PC-3 (cell line): ENCODE results near the gene MIEF1. TPM values are rescaled to one million over a fixed set of nuclear protein-coding genes. Genes with fewer than 3 reads are reported as not detected.

ENCODE experiments used
- ATAC-seq: fragments of 200-7000 bp; cut with Tn5 transposase; 2 replicates; pipeline ENCODE4 v1.9.1; 2020; ENCODE audit warnings: mild to moderate bottlenecking, moderate library complexity
- BruUV-seq: library from RNA; stranded (reverse); fragments of 400-500 nt; replicated peaks from 2 replicates; lab custom pipeline; 2021; lab: Mats Ljungman, UMichigan
- CTCF ChIA-PET: fragments of 300-600 bp; sonication (Branson Sonifier 250); formaldehyde crosslinking; loops from one replicate; lab custom pipeline; 2022; ENCODE audit warnings: antibody characterized with exemption; lab: Charles Lee
- POLR2A ChIA-PET: fragments of 300-600 bp; sonication (Branson Sonifier 250); formaldehyde crosslinking; loops from one replicate; lab custom pipeline; 2022; ENCODE audit warnings: antibody characterized with exemption; ENCODE audit not compliant: unreplicated experiment; lab: Charles Lee
- DNase-seq: peaks from one replicate; pipeline ENCODE4 v3.0.0-alpha.2; 2015
- H2AFZ ChIP-seq: fragments of 300-600 bp; sonication (generic); 2 replicates; pipeline ENCODE4 v1.6.0; 2016; ENCODE audit warnings: antibody characterized with exemption, low read length
- H3F3A ChIP-seq: fragments of 300-600 bp; sonication (generic); one replicate; pipeline ENCODE4 v1.6.0; 2017; ENCODE audit warnings: antibody characterized with exemption, low read length, control low read depth, mild to moderate bottlenecking; ENCODE audit not compliant: unreplicated experiment
- H3K27ac ChIP-seq: fragments of 300-600 bp; sonication (generic); 2 replicates; pipeline ENCODE4 v1.5.1; 2016; ENCODE audit warnings: mild to moderate bottlenecking, low read length
- H3K27me3 ChIP-seq: fragments of 300-600 bp; sonication (generic); 2 replicates; pipeline ENCODE4 v1.6.1; 2016; ENCODE audit warnings: low read length, mixed read lengths
- H3K36me3 ChIP-seq: fragments of 300-600 bp; sonication (generic); 2 replicates; pipeline ENCODE4 v1.6.1; 2016; ENCODE audit warnings: low read depth, mixed run types, low read length, mixed read lengths
- H3K4me1 ChIP-seq: fragments of 300-600 bp; sonication (generic); 2 replicates; pipeline ENCODE4 v1.5.1; 2016; ENCODE audit warnings: low read length; ENCODE audit not compliant: insufficient read depth
- H3K4me2 ChIP-seq: fragments of 300-600 bp; sonication (generic); 2 replicates; pipeline ENCODE4 v1.6.0; 2016; ENCODE audit warnings: low read length
- H3K4me3 ChIP-seq: fragments of 300-600 bp; sonication (generic); 2 replicates; pipeline ENCODE4 v1.5.1; 2016; ENCODE audit warnings: mild to moderate bottlenecking, low read length, mixed read lengths
- H3K79me2 ChIP-seq: fragments of 300-600 bp; sonication (generic); 2 replicates; pipeline ENCODE4 v1.6.1; 2017; ENCODE audit warnings: low read length, mixed read lengths
- H3K9ac ChIP-seq: fragments of 300-600 bp; sonication (generic); 2 replicates; pipeline ENCODE4 v1.6.0; 2016; ENCODE audit warnings: mild to moderate bottlenecking, low read length
- H3K9me2 ChIP-seq: fragments of 300-600 bp; sonication (generic); replicated peaks from 2 replicates; pipeline ENCODE4 v1.6.1; 2016; ENCODE audit warnings: mixed run types, low read length, mixed read lengths
- H3K9me3 ChIP-seq: fragments of 300-600 bp; sonication (generic); 2 replicates; pipeline ENCODE4 v1.6.1; 2016; ENCODE audit warnings: low read length, mixed read lengths
- H4K20me1 ChIP-seq: fragments of 300-600 bp; sonication (generic); 2 replicates; pipeline ENCODE4 v1.6.1; 2016; ENCODE audit warnings: low read length, mixed read lengths
- EZH2 ChIP-seq: fragments of 300-600 bp; sonication (generic); IDR thresholded peaks from one replicate; pipeline ENCODE4 v1.6.1; 2017; ENCODE audit warnings: antibody characterized with exemption, mild to moderate bottlenecking, low read length; ENCODE audit not compliant: unreplicated experiment
- EZH2phosphoT487 ChIP-seq: fragments of 300-600 bp; sonication (generic); IDR thresholded peaks from 2 replicates; pipeline ENCODE4 v1.6.1; 2018; ENCODE audit warnings: mild to moderate bottlenecking, antibody characterized with exemption, low read length, borderline replicate concordance
- intact Hi-C: fragments of 100-400 bp; cut with micrococcal nuclease; formaldehyde crosslinking; loops from 2 replicates; pipeline ENCODE4 v1.9.0; 2023
- total RNA-seq: library from RNA; depleted of rRNA; stranded (reverse); fragments of >200 nt; gene quantifications from 2 replicates; pipeline ENCODE4 v1.2.3, GENCODE V29; 2014
- TF ChIP-seq, protein P1 (sequence below): fragments of 300-600 bp; sonication (generic); conservative IDR thresholded peaks from 2 replicates; pipeline ENCODE4 v1.5.1; 2017; ENCODE audit warnings: antibody characterized with exemption, low read depth, mild to moderate bottlenecking, low read length

MIEF1 gene
- total RNA-seq, 1 experiment from 2014 or later: 23.2 TPM

- no peaks in the 10 kb centered on the region for H3K36me3 ChIP-seq
- H3K79me2 ChIP-seq: no peaks in the 10 kb centered on the region
- CTCF ChIA-PET: no interaction called here
- no peaks in the 10 kb centered on the region for H3K4me1 ChIP-seq
- H3K27ac ChIP-seq: no peak overlapping the region
- no peaks in the 10 kb centered on the region for H3K9me3 ChIP-seq
- H3F3A ChIP-seq: no peaks in the 10 kb centered on the region
- H3K4me3 ChIP-seq: no peak overlapping the region
- ATAC-seq: no peak
- DNase-seq: no peak
- POLR2A ChIA-PET: no interaction called here
- intact Hi-C loops: no loop called here
- BruUV-seq: no TSS peak
- no peaks in the 10 kb centered on the region for H3K9me2 ChIP-seq
- H2AFZ ChIP-seq: no peak overlapping the region
- H4K20me1 ChIP-seq: no peaks in the 10 kb centered on the region
- peaks cover 8% of the 10 kb centered on the region; the same call in 1 of the 2 replicates for H3K27me3 ChIP-seq
- H3K9ac ChIP-seq: no peak overlapping the region
- H3K4me2 ChIP-seq: no peak overlapping the region
- TF ChIP-seq, protein P1, sequence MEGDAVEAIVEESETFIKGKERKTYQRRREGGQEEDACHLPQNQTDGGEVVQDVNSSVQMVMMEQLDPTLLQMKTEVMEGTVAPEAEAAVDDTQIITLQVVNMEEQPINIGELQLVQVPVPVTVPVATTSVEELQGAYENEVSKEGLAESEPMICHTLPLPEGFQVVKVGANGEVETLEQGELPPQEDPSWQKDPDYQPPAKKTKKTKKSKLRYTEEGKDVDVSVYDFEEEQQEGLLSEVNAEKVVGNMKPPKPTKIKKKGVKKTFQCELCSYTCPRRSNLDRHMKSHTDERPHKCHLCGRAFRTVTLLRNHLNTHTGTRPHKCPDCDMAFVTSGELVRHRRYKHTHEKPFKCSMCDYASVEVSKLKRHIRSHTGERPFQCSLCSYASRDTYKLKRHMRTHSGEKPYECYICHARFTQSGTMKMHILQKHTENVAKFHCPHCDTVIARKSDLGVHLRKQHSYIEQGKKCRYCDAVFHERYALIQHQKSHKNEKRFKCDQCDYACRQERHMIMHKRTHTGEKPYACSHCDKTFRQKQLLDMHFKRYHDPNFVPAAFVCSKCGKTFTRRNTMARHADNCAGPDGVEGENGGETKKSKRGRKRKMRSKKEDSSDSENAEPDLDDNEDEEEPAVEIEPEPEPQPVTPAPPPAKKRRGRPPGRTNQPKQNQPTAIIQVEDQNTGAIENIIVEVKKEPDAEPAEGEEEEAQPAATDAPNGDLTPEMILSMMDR: no peak
- no peak for TF ChIP-seq EZH2
Measured at GRCh38 chr22:39458444-39459083, 43.5 kb upstream of the MIEF1 start.

DNA sequence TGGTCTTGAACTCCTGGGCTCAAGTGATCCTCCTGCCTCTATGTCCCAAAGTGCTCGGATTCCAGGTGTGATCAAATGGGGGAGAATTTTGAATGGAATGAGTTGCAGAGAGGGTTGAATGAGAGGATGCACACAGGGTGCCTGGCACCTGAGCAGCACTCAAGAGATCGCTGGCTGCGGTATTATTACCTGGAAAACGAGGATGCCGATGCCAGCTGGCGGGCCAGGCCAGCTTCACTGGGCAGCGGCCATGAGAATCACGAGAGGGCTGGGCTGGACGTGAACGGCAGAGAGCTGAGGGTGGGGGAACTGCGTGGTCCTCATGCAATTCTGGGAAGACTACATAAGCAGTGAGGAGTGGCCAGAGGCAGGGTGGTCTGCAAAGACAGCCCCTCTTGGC is 42.4 kb upstream of the MIEF1 start:
- no peak overlapping the region for H3K27ac ChIP-seq
- H3K9me3 ChIP-seq: no peaks in the 10 kb centered on the region
- no peaks in the 10 kb centered on the region for H3F3A ChIP-seq
- intact Hi-C loops: no loop called here
- ChIA-PET POLR2A (no interaction called here), CTCF (no interaction called here)
- no peak overlapping the region for H2AFZ ChIP-seq
- no peaks in the 10 kb centered on the region for H3K36me3 ChIP-seq
- no peak overlapping the region for H3K4me3 ChIP-seq
- H4K20me1 ChIP-seq: no peaks in the 10 kb centered on the region
- TF ChIP-seq, protein P1: no peak
- TF ChIP-seq EZH2 (no peak), EZH2phosphoT487 (no peak)
- H3K27me3 ChIP-seq: peaks cover 8% of the 10 kb centered on the region; the same call in 1 of the 2 replicates
- no TSS peak for BruUV-seq
- ATAC-seq (no peak), DNase-seq (no peak)
- no peak overlapping the region for H3K9ac ChIP-seq
- H3K4me1 ChIP-seq: no peaks in the 10 kb centered on the region
- no peak overlapping the region for H3K4me2 ChIP-seq
- no peaks in the 10 kb centered on the region for H3K9me2 ChIP-seq
- H3K79me2 ChIP-seq: no peaks in the 10 kb centered on the region

GRCh38 chr22:39462443-39463221 is 39.5 kb upstream of the MIEF1 start:
- no peak overlapping the region for H3K4me2 ChIP-seq
- H3K4me3 ChIP-seq: no peak overlapping the region
- no peak overlapping the region for H3K27ac ChIP-seq
- POLR2A ChIA-PET: no interaction called here
- BruUV-seq: no TSS peak
- TF ChIP-seq, protein P1: no peak
- TF ChIP-seq EZH2 (no peak), EZH2phosphoT487 (no peak)
- no peaks in the 10 kb centered on the region for H3K9me2 ChIP-seq
- H3K79me2 ChIP-seq: no peaks in the 10 kb centered on the region
- H3K36me3 ChIP-seq: no peaks in the 10 kb centered on the region
- no peaks in the 10 kb centered on the region for H3F3A ChIP-seq
- H2AFZ ChIP-seq: no peak overlapping the region
- no peaks in the 10 kb centered on the region for H3K4me1 ChIP-seq
- H3K9ac ChIP-seq: no peak overlapping the region
- intact Hi-C loops: no loop called here
- CTCF ChIA-PET: no interaction called here
- peaks cover 8% of the 10 kb centered on the region; the same call in 1 of the 2 replicates for H3K27me3 ChIP-seq
- no peak for DNase-seq
- no peaks in the 10 kb centered on the region for H3K9me3 ChIP-seq
- ATAC-seq: no peak
- no peaks in the 10 kb centered on the region for H4K20me1 ChIP-seq
